ENCODE results near the gene GRIP2. TPM values are rescaled to one million over a fixed set of nuclear protein-coding genes. Genes with fewer than 3 reads are reported as not detected.

Gene GRIP2
- total RNA-seq, 2 donors from 2014 or later, result 0.47 to 0.53 TPM

DNA sequence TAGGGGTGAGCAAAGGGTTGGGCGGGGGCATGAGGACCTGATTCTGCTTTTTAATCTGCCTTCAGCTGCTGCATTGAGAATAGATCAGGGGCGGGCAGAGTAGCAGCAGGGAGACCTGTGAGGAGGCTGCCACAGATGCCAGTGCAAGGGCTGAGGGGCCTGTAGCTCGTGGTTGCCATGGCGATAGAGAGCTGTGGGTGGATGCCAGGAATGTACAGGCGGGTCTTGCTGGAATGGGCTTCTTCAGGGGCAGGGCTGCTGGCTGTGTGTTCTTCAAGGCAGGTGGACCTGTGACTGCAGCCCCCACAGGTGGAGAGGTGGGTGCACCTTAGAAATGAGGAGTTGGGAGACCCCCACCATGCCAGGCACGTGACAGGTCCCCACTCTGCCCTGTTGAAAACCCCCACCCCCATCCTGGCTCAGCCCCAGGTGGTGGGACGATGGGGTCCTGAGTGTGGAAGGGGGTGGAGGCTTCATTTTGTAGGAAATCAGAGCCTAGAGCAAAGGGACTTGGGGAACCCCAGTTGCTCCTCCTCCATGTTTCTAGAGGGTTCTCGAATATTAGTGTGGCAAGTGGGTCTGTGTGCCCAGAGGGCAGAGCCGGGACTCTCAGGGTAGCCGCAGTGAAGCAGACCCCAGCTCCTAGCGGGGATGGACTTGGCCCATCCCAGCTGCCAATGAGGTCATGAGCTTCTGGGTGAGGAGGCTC lies 99.5 kb downstream of the GRIP2 start:
- DNase-seq, result no peak
- Histone ChIP-seq H3K27ac (no peak overlapping the region), H3K9me3 (no peaks in the 10 kb centered on the region), H3K4me1 (peaks cover 12% of the 10 kb centered on the region), H3K4me3 (no peak overlapping the region), H3K9ac (ENCODE audit: low read depth in 2 of 2, low read length in 2 of 2) (no peak overlapping the region), H3K36me3 (no peaks in the 10 kb centered on the region), H3K27me3 (no peaks in the 10 kb centered on the region)
- TF ChIP-seq, protein P1, sequence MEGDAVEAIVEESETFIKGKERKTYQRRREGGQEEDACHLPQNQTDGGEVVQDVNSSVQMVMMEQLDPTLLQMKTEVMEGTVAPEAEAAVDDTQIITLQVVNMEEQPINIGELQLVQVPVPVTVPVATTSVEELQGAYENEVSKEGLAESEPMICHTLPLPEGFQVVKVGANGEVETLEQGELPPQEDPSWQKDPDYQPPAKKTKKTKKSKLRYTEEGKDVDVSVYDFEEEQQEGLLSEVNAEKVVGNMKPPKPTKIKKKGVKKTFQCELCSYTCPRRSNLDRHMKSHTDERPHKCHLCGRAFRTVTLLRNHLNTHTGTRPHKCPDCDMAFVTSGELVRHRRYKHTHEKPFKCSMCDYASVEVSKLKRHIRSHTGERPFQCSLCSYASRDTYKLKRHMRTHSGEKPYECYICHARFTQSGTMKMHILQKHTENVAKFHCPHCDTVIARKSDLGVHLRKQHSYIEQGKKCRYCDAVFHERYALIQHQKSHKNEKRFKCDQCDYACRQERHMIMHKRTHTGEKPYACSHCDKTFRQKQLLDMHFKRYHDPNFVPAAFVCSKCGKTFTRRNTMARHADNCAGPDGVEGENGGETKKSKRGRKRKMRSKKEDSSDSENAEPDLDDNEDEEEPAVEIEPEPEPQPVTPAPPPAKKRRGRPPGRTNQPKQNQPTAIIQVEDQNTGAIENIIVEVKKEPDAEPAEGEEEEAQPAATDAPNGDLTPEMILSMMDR (IDR thresholded peaks at IDR 0.05), result no peak
- intact Hi-C loops (cut with DNase I), result no loop called here

DNA sequence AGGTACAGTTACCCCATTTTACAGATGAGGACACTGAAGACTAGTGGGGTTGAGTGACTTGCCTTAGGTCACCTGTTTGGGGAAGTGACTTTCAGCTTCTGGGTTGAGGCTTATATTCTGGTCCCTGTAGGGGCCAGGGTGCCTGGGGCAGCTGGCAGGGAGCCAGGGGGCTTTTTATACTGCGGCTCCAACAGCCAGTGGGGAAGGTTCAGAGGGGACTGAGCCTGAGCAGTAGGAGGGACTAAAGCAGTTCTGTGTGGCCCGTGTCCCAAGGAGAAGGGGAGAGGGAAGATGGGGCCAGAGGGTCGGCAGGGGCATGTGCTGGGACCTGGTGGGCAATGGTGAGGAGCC lies 100.0 kb downstream of the GRIP2 start:
- peaks cover 12% of the 10 kb centered on the region for H3K4me1 ChIP-seq
- no peaks in the 10 kb centered on the region for H3K9me3 ChIP-seq
- H3K27ac ChIP-seq, result no peak overlapping the region
- intact Hi-C loops (cut with DNase I), result no loop called here
- H3K27me3 ChIP-seq, result no peaks in the 10 kb centered on the region
- no peaks in the 10 kb centered on the region for H3K36me3 ChIP-seq
- H3K9ac ChIP-seq (ENCODE audit: low read depth in 2 of 2, low read length in 2 of 2), result no peak overlapping the region
- H3K4me3 ChIP-seq, result no peak overlapping the region
- no peak for DNase-seq
- TF ChIP-seq, protein P1 (IDR thresholded peaks at IDR 0.05), result no peak

DNA sequence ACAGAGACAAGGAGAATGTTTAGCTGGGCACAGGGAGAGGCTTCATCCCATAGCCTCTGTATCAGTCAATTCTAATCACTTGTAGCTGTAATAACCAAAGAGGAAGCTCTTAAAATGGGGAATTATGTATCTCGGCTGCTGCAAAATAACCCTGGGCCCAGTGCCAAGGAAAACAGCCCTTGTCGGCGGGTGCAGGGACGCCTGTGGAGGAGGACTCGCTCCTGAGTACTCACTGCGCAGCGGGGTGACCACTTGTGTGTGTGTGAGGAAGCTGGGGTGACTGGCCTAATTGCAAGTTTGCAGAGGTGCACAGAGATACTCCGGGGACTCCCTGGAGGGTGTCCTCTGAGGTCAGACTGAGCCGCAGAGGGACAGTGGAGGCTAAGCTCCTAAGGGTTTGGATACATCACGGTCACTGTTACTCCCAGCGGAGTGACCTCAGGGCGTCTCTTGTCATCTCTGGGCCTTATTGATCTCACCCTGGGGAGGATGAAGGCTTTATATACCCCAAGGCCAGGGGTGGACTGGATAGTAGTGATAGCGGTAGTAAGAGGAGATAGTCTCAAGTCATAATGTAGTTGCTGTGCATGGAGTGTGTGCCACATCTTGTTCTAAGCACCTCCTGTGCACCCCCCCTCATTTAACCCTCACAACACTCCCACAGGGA lies 100.5 kb downstream of the GRIP2 start:
- DNase-seq, result peak; percentile 83
- Histone ChIP-seq H3K36me3 (no peaks in the 10 kb centered on the region), H3K9ac (ENCODE audit: low read depth in 2 of 2, low read length in 2 of 2) (no peak overlapping the region), H3K27me3 (no peaks in the 10 kb centered on the region), H3K27ac (no peak overlapping the region), H3K4me3 (no peak overlapping the region), H3K4me1 (peaks cover 12% of the 10 kb centered on the region), H3K9me3 (no peaks in the 10 kb centered on the region)
- TF ChIP-seq, protein P1 (IDR thresholded peaks at IDR 0.05), result no peak
- intact Hi-C loops (cut with DNase I), result no loop called here

Other genes starting within 250 kb of the GRIP2 start
- 10 to 100 TPM in 1 of 2 donors, 1 to 10 TPM in 1; 7.2 to 13.0 TPM for gene SLC6A6, start 137.7 kb downstream of the GRIP2 start, total RNA-seq
- gene CCDC174, start 111.4 kb upstream of the GRIP2 start, total RNA-seq, result 10 to 100 TPM; 15.4 to 17.9 TPM
- gene C3orf20, start 134.8 kb upstream of the GRIP2 start, total RNA-seq, result under 1 TPM in 1 of 2 donors, not detected in 1; 0.08 TPM